AG10803 (cell line): ENCODE measurements around the gene PHACTR1.

Experiments used
- DNase-seq: peaks from one replicate; pipeline ENCODE4 v3.0.0; 2010; ENCODE audit warnings: low read depth
- H3K4me3 ChIP-seq: 2 replicates; pipeline ENCODE4 v1.5.1; 2011; ENCODE audit warnings: mild to moderate bottlenecking, low read length, control low read depth
- CTCF ChIP-seq: conservative IDR thresholded peaks from 2 replicates; pipeline ENCODE4 v1.5.1; 2011; ENCODE audit warnings: mild to moderate bottlenecking, low read length, control low read depth, inconsistent platforms

The PHACTR1 gene

GRCh38 chr6:12776291-12776690 is 59.7 kb downstream of the PHACTR1 start:
- TF ChIP-seq CTCF: no peak
- DNase-seq: no peak
- no peak overlapping the region for H3K4me3 ChIP-seq

GRCh38 chr6:12779772-12780171 is 63.2 kb downstream of the PHACTR1 start:
- no peak for TF ChIP-seq CTCF
- no peak overlapping the region for H3K4me3 ChIP-seq
- DNase-seq: no peak

- no peak for DNase-seq
- H3K4me3 ChIP-seq: no peak overlapping the region
- no peak for TF ChIP-seq CTCF
These were observed 65.6 kb downstream of the PHACTR1 start for GRCh38 chr6:12782136-12782535.

GRCh38 chr6:12785301-12785700 is 68.7 kb downstream of the PHACTR1 start:
- no peak overlapping the region for H3K4me3 ChIP-seq
- no peak for TF ChIP-seq CTCF
- no peak for DNase-seq

- no peak for TF ChIP-seq CTCF
- no peak overlapping the region for H3K4me3 ChIP-seq
- no peak for DNase-seq
These were observed 69.4 kb downstream of the PHACTR1 start for GRCh38 chr6:12785921-12786320.

- no peak for TF ChIP-seq CTCF
- H3K4me3 ChIP-seq: no peak overlapping the region
- DNase-seq: peak; percentile 47
These were observed 74.8 kb downstream of the PHACTR1 start for GRCh38 chr6:12791371-12791770.

GRCh38 chr6:12798326-12798725 is 81.8 kb downstream of the PHACTR1 start:
- no peak for TF ChIP-seq CTCF
- H3K4me3 ChIP-seq: no peak overlapping the region
- DNase-seq: no peak
